KBM-7 (cell line): ENCODE data around the gene FHIT.

Experiments
- DNase-seq: peaks from one replicate; pipeline ENCODE4 v3.0.0-alpha.2; 2015
- in situ Hi-C: fragments of 300-500 bp; cut with MboI; formaldehyde crosslinking; loops from 2 replicates; pipeline ENCODE4 v1.14.3; 2020; ENCODE audit warnings: low sequenced_read_pairs, low pct_unique_long_range_greater_than_20kb, mixed read lengths

Gene FHIT

GRCh38 chr3:60073228-60073627 lies 1178.0 kb downstream of the FHIT start:
- in situ Hi-C loops, result no loop called here
- no peak for DNase-seq

DNA sequence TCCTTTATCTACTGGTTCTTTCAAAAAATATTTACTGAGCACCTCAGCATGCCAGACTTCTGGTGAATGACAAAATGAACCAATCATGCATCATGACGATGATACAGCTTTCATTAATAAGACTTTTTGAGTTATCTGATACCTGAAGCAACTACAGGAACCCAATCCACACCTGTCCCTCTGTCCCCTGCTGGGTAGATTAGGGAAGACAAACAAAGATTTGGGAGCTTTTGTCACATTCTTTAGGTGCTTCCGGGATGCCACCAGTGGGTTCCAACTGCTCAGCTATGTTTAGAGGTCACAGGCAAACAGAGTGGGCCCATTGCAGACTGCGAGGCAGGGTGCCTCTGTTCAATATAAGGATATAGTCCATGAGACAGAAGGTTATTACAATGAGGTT lies 1180.9 kb downstream of the FHIT start:
- in situ Hi-C loops, result no loop called here
- no peak for DNase-seq

GRCh38 chr3:60065227-60065868 lies 1185.9 kb downstream of the FHIT start:
- in situ Hi-C loops, result no loop called here
- no peak for DNase-seq

DNA sequence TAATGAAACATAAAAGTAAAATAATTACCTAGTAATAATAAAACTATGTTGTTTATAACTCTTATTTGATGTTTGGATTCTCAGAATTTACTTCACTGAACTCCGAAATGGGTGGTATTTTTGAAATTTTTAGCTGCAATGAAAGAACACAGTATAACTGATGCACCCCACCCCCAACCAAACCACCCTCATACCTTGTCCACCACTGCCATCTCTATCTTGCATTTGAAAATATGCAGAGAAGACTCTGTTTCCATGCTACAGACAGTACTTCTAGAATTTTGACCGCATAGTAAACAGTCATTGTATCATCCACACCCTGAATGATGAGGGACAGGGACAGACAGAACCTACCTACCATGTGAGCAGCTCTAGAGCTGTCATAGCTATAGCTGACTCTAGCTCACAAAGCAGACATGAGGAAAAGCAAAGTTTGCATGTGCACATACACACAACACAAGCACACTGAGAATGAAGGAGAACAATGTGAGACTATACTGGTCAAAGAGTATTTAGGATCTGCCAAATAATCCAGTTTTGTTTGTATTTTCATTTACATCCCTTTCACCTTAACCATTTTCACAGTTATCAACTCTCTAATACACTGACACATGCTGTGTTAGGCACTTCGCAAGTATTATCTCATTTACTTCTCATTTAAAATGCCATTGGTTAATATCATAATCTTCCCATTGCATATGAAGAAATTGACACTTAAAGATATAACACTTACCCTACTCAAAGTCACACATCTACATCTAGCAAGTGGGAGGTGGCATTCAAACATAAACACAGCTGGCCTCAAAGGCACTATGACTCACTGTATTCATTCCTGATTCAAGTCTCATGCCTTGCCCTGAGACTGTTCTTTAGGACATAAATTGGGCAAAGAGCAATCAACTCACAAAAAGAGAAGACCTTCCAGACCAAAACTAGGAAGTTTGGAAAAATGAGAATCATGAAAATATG lies 1186.8 kb downstream of the FHIT start:
- no peak for DNase-seq
- in situ Hi-C loops, result no loop called here

DNA sequence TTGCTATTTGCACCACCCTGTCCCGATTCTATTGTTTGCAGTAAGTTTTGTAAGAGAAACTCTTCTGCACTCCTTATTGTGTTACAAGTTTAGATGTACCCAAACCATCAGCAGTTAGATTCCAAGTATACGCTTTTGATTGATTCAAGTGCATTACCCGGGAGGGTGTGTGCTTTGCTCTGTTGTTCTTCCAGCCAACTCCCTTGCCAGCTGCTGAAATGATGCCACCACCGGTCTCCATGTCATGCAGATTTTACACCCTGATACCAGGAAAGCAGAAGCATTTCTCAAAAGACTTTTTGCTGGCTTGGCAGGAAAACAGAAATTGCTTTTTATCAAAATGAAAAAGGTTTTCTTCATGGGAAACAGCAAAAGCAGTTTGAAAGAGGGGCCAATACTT lies 1194.8 kb downstream of the FHIT start:
- no peak for DNase-seq
- in situ Hi-C loops, result no loop called here

DNA sequence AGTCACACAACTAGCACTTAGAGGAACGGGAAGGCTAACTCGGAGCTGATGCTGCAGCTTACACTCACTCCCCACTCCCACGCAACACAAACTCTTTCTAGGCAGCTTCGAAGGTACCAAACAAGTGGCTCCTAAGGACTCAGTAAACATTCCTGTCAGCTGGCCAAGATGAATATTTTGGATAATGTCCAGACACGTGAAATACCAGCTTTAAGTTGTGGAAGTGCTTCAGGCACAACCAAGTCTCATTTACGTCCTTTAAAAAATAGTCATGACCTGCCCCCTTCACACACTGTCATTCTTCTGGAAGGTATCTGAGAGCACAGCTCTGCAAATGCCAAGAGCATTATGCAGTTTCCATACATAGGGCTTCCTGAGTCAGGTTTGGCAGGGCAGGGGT lies 1195.5 kb downstream of the FHIT start:
- in situ Hi-C loops, result no loop called here
- DNase-seq, result no peak

GRCh38 chr3:60053526-60054265 lies 1197.6 kb downstream of the FHIT start:
- DNase-seq, result no peak
- in situ Hi-C loops, result no loop called here

GRCh38 chr3:60048447-60048848 lies 1202.8 kb downstream of the FHIT start:
- in situ Hi-C loops, result no loop called here
- DNase-seq, result no peak

GRCh38 chr3:60047426-60048200 lies 1203.6 kb downstream of the FHIT start:
- no peak for DNase-seq
- in situ Hi-C loops, result no loop called here

GRCh38 chr3:60046210-60046609 lies 1205.0 kb downstream of the FHIT start:
- no peak for DNase-seq
- in situ Hi-C loops, result no loop called here

DNA sequence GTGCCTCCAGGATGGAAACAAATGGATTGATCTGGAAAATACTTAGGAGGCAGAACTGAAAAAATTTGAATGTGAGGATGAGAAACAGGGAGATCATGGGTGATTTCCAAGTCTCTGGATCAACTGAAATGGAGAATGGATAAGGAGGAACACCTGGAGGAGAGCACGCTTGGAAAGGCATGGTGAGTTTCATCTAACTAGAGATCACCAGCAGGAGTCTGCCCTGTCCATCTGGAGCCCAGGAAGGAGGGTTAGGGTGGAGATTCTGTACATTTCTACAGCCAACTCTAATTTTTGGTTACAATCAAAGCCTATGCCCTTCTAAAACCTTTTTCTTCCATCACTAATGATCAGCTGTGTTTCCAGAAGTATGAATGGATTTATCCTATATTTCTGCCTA lies 1205.6 kb downstream of the FHIT start:
- no peak for DNase-seq
- in situ Hi-C loops, result no loop called here

GRCh38 chr3:60036803-60037202 lies 1214.4 kb downstream of the FHIT start:
- no peak for DNase-seq
- in situ Hi-C loops, result no loop called here

- no peak for DNase-seq
- in situ Hi-C loops, result no loop called here
Measured at GRCh38 chr3:60033901-60034453, 1217.3 kb downstream of the FHIT start.

- in situ Hi-C loops, result no loop called here
- no peak for DNase-seq
Measured at GRCh38 chr3:60030982-60031381, 1220.3 kb downstream of the FHIT start.

GRCh38 chr3:60028233-60028632 lies 1223.0 kb downstream of the FHIT start:
- in situ Hi-C loops, result no loop called here

DNA sequence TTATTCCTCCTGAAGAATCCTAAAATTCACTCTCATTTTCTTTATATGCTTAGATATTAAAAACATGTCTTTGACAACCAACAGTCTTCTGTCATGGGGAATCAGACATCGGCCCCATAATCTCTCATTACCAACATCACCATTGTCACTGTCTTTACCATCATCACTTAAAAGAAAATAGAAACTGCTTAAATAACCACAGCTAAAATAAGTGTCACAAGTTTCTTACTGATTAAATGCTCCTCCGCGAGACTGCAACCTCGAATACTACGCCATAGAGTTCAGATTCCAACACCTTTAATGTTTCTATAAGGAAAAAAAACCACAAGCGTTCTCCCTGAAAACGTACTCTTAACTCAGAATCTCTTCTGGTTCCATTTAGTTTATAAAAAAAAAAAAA lies 1223.9 kb downstream of the FHIT start:
- DNase-seq, result no peak
- in situ Hi-C loops, result no loop called here

More at GRCh38 chr3:60028233-60028632, 1223.0 kb downstream of the FHIT start:
- no peak for DNase-seq

DNA sequence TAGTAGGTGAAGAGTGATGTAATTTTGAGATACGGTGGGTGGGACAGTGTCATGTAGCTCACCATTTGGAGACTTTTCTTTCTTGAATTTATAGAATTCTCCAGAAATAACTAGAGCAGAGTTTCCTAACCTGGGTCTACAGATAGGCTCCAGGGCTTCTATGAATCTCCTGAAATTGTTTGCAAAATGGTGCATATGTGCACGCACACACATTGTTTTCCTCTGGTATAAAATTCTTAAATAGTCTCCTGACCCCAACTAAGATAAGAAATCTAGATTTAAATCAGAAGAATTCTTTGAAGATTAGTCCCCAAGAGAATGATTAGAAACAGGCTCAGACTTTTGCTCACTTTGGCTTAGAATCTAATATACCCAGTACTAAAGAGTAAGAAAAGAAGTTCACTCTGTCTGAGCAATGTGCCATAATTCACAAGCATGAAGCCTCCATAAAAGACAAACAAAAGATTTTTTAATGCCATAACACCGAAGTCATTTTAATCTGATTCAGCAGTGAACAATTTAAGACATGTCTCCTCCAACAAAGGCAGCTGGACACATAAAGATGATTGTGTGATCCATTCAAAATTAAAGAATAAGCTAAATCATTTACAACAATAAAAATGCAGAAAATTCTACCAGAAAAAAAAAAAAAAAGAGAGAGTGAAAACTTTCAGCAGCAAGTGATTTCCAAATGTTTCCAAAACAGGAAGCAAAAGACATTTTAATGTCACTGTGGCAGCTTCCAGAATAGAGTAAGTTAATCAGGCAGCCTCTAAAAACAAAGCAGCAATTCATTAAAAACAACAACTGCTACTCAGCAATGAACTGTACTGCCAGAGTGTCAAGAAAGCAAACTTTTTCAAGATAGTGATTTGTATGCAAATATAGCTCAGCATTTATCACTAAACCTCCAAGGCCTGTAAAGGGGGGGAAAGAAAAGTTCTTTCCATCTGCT lies 1225.9 kb downstream of the FHIT start:
- in situ Hi-C loops, result no loop called here
- no peak for DNase-seq

DNA sequence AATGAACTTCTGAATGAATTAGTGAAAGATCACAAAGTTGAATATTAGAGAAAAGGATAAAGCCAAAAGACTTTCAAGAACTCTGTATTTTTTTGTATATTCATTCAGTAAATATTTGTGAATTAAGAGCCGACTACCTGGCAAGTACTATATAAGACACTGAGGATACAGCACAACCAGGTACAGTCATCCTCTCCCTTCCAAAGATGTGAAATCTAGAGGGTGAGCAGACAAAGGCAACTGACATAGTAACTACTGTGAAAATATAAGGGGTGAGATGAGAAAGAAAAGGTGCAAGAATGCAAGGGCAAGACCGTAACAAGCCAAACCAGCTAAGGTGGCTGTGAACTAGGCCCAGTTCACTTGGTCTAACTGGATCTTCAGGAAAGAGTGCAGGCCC lies 1226.9 kb downstream of the FHIT start:
- no peak for DNase-seq
- in situ Hi-C loops, result no loop called here
